GM12873 (cell line): ENCODE measurements around the gene PAX7.

Experiments used
- CTCF ChIP-seq: IDR thresholded peaks from 2 replicates; pipeline ENCODE4 v1.5.1; 2012; ENCODE audit warnings: low read depth, mild to moderate bottlenecking, moderate library complexity, low read length, control low read depth; ENCODE audit not compliant: insufficient read depth; ENCODE audit errors: missing control alignments

The PAX7 gene

GRCh38 chr1:18770799-18771198, 140.2 kb downstream of the PAX7 start:
- no peak for TF ChIP-seq CTCF

- no peak for TF ChIP-seq CTCF
Observed at GRCh38 chr1:18773753-18774152, 143.1 kb downstream of the PAX7 start.

- TF ChIP-seq CTCF: no peak
Observed at GRCh38 chr1:18775341-18775740, 144.7 kb downstream of the PAX7 start.

- TF ChIP-seq CTCF: no peak
Observed at GRCh38 chr1:18776777-18777176, 146.1 kb downstream of the PAX7 start.

- no peak for TF ChIP-seq CTCF
Observed at GRCh38 chr1:18778437-18778836, 147.8 kb downstream of the PAX7 start.

- no peak for TF ChIP-seq CTCF
Observed at GRCh38 chr1:18781031-18781430, 150.4 kb downstream of the PAX7 start.

GRCh38 chr1:18783705-18784481, 153.2 kb downstream of the PAX7 start:
- TF ChIP-seq CTCF: no peak
